Epithelial cell of esophagus (primary cell): ENCODE results near the gene RRM2.

Experiments
- DNase-seq: peaks from one replicate; pipeline ENCODE4 v3.0.0; 2010; ENCODE audit warnings: low read depth
- H3K4me3 ChIP-seq: 2 replicates; pipeline ENCODE4 v1.5.1; 2011; ENCODE audit warnings: mild to moderate bottlenecking, low read length, control low read depth
- CTCF ChIP-seq: IDR thresholded peaks from 2 replicates; pipeline ENCODE4 v1.5.1; 2011; ENCODE audit warnings: low read depth, mild to moderate bottlenecking, low read length, control low read depth, inconsistent platforms; ENCODE audit not compliant: insufficient read depth; ENCODE audit errors: missing control alignments

Gene RRM2

GRCh38 chr2:10132043-10132575 is 9.6 kb downstream of the RRM2 start:
- DNase-seq, result no peak
- no peak for TF ChIP-seq CTCF
- no peak overlapping the region for H3K4me3 ChIP-seq

GRCh38 chr2:10132596-10132995 is 10.1 kb downstream of the RRM2 start:
- no peak for DNase-seq
- no peak overlapping the region for H3K4me3 ChIP-seq
- TF ChIP-seq CTCF, result no peak

- no peak overlapping the region for H3K4me3 ChIP-seq
- no peak for TF ChIP-seq CTCF
- no peak for DNase-seq
These were observed 10.6 kb downstream of the RRM2 start for GRCh38 chr2:10132996-10133647.

GRCh38 chr2:10135296-10136089 is 13.0 kb downstream of the RRM2 start:
- no peak overlapping the region for H3K4me3 ChIP-seq
- no peak for TF ChIP-seq CTCF
- no peak for DNase-seq

- H3K4me3 ChIP-seq, result no peak overlapping the region
- no peak for TF ChIP-seq CTCF
- no peak for DNase-seq
These were observed 13.8 kb downstream of the RRM2 start for GRCh38 chr2:10136101-10136934.

GRCh38 chr2:10137053-10137843 is 14.7 kb downstream of the RRM2 start:
- no peak for TF ChIP-seq CTCF
- H3K4me3 ChIP-seq, result no peak overlapping the region
- DNase-seq, result peak; percentile 83
